ENCODE measurements around the gene GALNT9.

The GALNT9 gene

GRCh38 chr12:132323171-132324010, 6.0 kb downstream of the GALNT9 start:
- FAIRE-seq (no peak), DNase-seq (ENCODE audit: insufficient read length, low spot score) (no peak)
- no peak for TF ChIP-seq CTCF (IDR thresholded peaks at IDR 0.05; ENCODE audit: insufficient read depth, missing control alignments)

GRCh38 chr12:132322206-132323132, 6.9 kb downstream of the GALNT9 start:
- FAIRE-seq (no peak), DNase-seq (ENCODE audit: insufficient read length, low spot score) (no peak)
- no peak for TF ChIP-seq CTCF (IDR thresholded peaks at IDR 0.05; ENCODE audit: insufficient read depth, missing control alignments)

- no peak for TF ChIP-seq CTCF (IDR thresholded peaks at IDR 0.05; ENCODE audit: insufficient read depth, missing control alignments)
- DNase-seq (ENCODE audit: insufficient read length, low spot score), result no peak
- no peak for FAIRE-seq
Observed at GRCh38 chr12:132321321-132322118, 7.9 kb downstream of the GALNT9 start.

- FAIRE-seq (no peak), DNase-seq (ENCODE audit: insufficient read length, low spot score) (no peak)
- TF ChIP-seq CTCF (IDR thresholded peaks at IDR 0.05; ENCODE audit: insufficient read depth, missing control alignments), result no peak
Observed at GRCh38 chr12:132320767-132321211, 8.6 kb downstream of the GALNT9 start.

- no peak for TF ChIP-seq CTCF (IDR thresholded peaks at IDR 0.05; ENCODE audit: insufficient read depth, missing control alignments)
- FAIRE-seq (no peak), DNase-seq (ENCODE audit: insufficient read length, low spot score) (no peak)
Observed at GRCh38 chr12:132319991-132320570, 9.3 kb downstream of the GALNT9 start.

- no peak for TF ChIP-seq CTCF (IDR thresholded peaks at IDR 0.05; ENCODE audit: insufficient read depth, missing control alignments)
- FAIRE-seq (no peak), DNase-seq (ENCODE audit: insufficient read length, low spot score) (no peak)
Observed at GRCh38 chr12:132319359-132319950, 9.9 kb downstream of the GALNT9 start.
